ENCODE measurements around the gene PIP5K1C.
"Not testable (repeated sequence)": the region's sequence is repeated elsewhere in the genome, so short reads cannot be mapped to it uniquely, and the experiment has no call there.

The PIP5K1C gene

GRCh38 chr19:3674784-3675543 lies 25.3 kb downstream of the PIP5K1C start:
- no peak for DNase-seq (ENCODE audit: low read depth, low spot score)

- DNase-seq (ENCODE audit: low read depth, low spot score): no peak
Observed at GRCh38 chr19:3673506-3674439, 26.5 kb downstream of the PIP5K1C start.

GRCh38 chr19:3672993-3673392 lies 27.3 kb downstream of the PIP5K1C start:
- DNase-seq (ENCODE audit: low read depth, low spot score): no peak

- no peak for DNase-seq (ENCODE audit: low read depth, low spot score)
Observed at GRCh38 chr19:3672575-3672948, 27.7 kb downstream of the PIP5K1C start.

DNA sequence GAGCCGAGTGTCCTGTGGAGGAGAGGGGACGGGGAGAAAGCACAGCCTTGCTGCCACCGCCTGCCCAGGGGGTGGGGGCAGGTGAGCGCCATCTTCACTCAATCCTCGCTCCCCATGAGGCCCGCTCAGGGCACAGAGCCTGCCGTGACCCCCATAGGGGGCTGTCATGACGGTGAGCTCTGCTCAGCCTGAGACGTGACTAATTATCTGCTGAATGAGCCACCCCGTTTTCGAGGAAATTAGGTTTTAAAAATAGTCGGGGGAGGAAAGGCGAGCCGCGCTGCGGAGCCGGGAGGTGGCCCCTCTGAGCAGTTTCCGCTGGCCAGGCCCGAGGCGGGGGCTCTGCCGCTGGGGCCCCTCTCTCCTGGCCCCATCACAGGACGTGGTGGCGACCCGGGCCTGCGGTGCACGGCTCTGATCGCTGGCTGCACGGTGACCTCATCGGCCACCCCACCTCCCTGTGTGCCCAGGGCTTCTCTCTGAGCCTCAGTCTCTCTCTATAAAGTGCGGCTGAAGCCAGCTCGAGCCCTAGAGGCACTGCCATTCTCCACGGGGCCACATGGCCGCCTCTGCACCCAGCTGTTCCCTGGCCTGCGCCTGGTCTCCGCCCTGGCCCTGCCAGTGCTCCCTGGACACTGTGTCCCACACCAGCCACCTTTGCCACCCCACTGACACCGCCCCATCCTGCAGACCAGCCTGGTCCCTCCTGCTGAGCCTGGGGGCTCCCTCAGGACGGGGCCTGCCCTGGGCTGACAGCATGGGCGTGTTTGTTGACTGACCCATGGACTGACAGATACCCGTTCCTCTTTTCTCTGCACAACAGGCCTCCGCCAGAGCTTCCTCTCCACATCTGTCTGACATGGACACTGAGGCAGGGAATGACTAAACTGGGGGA lies 28.3 kb downstream of the PIP5K1C start:
- peak; percentile 52 for DNase-seq (ENCODE audit: low read depth, low spot score)

DNA sequence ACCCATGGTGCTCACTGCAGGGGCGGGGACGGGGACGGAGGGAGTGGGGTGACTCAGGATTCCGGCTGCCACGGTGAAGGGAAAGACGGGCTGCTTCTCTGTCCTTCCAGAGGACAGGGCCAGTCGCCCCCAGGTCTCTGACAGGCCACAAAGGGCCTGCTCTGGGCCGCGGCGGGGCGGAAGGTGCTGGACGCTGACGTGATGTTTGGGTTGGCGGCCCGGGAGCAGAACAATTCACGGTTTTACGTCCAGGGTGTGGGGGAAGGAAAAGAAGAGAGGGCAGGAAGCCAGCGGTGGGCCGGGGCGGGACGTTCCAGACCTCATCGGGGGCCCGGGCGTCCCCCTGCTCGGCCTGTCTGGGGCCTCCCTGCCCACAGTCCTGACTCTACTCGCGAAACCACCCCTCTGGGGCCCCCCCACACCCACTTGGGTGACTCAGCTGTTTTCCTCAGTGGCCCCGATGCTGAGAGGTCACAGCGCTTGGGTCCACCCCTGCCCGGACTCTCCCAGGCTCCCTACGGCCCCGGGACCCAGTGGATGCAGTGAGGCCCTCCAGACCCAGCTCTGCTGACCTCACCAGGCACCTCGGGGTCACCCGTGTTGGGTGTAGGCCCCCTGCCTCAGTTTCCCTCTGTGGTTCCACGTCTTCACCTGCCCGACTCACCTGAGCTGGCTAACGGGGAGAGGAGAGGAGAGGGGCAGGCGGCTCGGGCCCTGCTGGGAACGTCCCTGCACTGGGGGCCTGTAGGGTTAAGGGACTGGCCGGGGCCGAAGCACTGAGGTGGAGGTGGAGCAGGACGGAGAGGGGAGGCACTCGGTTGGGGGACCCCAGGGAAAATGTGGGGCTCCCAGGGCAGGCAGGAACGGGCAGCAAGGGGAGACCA lies 29.2 kb downstream of the PIP5K1C start:
- DNase-seq (ENCODE audit: low read depth, low spot score): peak; percentile 67

DNA sequence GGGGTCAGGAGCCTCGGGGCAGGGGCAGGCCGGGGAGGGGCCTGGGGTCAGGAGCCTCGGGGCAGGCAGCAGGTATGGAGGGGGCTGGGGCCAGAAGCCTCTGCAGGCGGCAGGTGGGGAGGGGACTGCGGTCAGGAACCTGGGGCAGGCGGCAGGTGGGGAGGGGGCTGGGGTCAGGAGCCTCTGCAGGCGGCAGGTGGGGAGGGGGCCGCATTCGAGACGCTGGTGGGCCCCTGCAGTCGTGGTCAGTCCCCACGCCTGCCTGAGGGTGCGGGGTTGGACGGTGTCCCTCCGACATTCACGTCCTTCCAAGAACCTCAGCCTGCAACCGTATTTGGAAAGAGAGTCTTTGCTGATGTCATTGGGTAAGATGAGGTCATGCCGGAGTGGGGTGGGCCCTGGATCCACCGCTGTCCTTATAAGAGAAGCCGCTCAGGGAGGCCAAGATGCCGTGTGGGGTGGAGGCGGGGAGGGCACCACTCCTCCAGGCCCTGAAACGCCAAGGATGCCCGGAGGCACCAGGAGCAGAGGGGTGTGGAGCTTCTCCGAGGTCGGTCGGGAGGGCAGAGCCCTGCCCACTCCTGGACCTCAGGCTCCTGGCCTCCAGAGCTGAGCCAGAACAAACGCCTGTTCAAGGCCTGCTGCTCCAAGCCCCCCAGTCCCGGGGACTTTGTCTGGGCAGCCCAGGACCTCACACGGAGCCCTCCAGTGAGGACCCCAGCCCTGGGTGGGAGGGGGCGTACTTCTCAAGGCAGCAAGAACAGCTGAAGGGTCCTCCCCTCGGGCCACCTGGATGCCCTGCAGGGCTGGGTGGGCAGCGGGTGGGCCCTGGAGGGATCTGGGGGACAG lies 30.1 kb downstream of the PIP5K1C start:
- DNase-seq (ENCODE audit: low read depth, low spot score): peak; percentile 88

GRCh38 chr19:3669082-3669946 lies 31.0 kb downstream of the PIP5K1C start:
- no peak for DNase-seq (ENCODE audit: low read depth, low spot score)

- DNase-seq (ENCODE audit: low read depth, low spot score): no peak
Observed at GRCh38 chr19:3668331-3669081, 31.8 kb downstream of the PIP5K1C start.

DNA sequence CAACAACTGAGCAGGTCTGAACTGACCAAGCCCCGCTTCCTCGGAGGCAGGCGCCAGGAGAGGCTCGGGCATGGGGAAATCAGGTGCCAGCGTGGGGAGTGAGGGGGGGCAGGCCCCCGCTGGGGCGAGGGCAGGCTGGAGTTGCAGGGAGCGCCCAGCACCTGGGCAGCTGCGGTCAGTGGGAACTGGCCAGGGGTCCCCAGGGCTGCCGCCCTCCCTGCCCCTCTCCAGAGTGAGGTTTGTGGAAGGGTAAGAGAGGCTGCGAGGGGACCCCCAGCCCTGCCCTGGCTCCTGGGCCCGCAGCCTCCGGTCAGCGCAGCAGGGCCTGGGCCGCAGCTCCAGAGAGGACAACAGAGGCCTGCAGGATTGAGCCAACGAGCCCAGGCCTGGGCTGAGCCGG lies 32.5 kb downstream of the PIP5K1C start:
- no peak for DNase-seq (ENCODE audit: low read depth, low spot score)

DNA sequence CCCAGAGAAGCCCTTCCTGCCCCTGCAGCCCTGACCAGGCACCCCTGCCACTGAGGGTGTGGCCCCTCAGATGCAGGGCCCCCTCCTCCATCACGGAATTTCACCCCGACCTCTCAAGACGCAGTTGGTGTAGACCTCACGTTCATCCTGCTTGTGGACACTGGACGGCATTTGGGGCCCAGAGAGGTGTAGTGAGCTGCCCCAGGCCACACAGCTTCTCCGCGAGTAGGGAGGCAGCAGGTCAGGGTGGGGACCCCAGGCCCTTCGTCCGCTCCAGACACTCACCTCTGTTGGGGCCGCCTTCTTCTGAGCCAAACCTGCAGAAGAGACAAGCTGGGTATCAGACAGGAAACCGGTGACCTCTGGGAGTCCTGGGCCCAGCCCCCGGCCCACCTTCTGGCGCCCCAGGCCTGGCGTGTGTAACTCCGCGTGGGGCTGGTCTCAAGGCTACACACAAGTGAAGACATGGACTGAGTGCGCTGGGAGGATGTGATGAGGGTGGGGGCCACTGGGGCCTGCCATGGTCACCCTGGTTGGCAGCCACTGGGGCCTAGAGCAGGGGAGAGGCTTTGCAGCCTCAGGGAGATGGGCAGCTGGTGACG lies 33.1 kb downstream of the PIP5K1C start:
- no peak for DNase-seq (ENCODE audit: low read depth, low spot score)

DNA sequence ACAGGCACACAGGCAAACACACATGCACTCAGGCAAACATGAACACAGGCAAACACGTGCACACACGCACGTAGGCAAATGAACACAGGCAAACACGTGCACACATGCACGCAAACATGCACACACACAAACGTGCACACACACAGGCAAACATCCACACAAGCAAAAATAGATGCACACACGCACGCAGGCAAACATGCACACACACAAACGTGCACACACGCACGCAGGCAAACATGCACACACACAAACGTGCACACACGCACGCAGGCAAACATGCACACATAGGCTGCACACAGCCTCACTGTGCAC lies 33.8 kb downstream of the PIP5K1C start:
- DNase-seq (ENCODE audit: low read depth, low spot score): not testable (repeated sequence)

- peak; percentile 70 for DNase-seq (ENCODE audit: low read depth, low spot score)
Observed at GRCh38 chr19:3665681-3666544, 34.4 kb downstream of the PIP5K1C start.

- DNase-seq (ENCODE audit: low read depth, low spot score): no peak
Observed at GRCh38 chr19:3664879-3665642, 35.2 kb downstream of the PIP5K1C start.

DNA sequence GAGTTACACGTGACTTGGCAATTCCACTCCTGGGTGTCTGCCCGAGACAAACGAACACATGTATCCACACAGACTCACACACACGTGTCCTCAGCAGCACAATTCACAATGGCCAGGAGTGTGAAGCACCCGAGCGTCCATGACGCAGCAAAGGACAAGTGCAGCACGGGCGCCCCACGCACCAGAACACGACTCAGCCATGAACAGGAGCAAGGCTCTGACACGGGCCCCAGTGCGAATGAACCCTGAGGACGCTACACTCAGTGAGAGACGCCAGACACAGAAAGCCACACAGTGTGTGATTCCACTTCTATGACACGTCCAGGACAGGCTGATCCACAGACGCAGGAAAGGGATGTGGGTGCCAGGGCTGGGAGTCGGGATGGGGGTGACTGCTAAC lies 36.4 kb downstream of the PIP5K1C start:
- no peak for DNase-seq (ENCODE audit: low read depth, low spot score)

Data from astrocyte of the hippocampus (primary cell).